GM18526 (cell line): ENCODE results near the gene UBE2L6.
A peak's percentile ranks its signal among the peaks of the same experiment; 100 is the strongest.

Experiments used
- POLR2A ChIP-seq: IDR thresholded peaks from 3 replicates; pipeline ENCODE4 v1.6.1; 2011; ENCODE audit not compliant: insufficient read length; ENCODE audit errors: extremely low read depth

UBE2L6 gene

DNA sequence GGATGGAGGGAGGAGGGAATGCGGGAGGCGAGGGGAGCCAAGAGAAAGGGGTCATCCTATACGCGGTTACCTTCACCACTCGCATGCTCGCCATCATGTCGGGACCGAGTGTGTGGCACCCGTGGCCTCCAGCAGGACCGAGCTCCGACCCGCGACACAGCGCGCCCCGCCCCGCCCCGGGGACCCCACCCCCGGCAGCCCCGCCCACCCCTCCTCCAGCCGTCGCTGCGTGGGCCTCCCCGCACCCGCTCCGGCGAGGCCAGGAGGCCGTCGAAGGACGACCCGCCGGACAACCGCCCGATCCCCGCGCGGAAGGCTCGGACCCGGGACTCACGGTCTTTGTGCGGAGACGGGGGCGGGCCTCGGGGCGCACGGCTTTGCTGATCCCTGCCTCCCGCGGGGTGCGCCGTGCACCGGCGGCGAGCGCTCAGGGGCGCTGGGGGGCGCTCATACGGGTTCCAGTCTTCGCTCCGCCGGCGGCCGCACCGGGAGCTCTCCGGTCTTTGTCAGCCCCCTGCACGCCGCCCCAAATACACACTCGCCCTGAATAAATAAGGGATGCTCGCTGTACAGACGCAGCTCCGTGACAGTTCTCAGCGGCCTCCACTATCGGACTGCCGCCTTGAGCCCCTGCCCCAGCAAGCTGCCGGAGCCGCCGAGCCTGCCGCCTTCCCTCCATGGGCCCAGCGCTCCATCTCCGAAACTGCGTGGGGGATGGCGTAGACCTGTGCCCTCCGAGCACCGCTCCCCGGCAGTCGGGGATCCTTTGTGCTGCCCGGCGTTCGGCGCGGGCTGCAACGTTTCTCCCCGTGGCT is at the start of gene UBE2L6:
Gene UBE2L6, minus strand, starts transcription at position 158 of the 815 bp plus-strand sequence. Its CDS starts 61 bp downstream, at position 97.
- TF ChIP-seq POLR2A = peak; percentile 76

DNA sequence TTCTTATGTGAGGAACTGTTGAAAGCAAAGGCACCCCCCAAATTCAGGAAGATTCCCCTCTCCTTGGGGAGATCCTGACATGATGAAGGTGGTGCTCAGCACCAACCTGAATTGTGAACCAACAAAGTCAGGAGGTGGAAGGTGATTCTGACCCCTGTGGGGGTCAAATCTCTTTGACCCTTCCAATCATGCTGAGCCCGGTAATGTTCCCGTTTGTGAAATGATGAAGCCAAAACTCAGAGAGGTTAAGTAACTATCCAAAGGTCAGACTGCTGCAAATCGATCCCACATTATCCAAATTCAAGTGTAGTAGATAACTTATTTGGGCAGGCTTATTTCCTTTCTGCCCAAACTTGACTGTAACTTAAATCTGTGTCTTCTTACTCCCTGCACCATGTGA is 49.1 kb upstream of the UBE2L6 start:
- TF ChIP-seq POLR2A = no peak

DNA sequence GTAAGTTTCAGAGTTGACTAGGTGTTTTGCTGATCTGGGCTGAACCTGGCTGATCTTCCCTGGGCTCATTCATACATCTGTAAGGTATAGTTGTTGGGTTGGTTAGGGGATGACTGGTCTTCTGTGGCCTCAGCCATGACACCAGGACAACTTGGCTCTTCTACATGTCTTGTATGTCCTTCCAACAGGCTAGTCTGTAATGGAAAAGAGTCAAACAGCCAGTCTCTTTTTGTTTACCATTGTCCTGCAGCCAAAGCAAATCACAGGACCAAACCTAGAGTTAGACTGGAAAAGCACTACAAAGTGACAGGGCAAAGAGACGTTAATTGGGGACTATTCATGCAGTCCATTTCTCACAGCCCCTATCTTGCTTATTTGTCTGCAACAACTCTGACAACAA is 47.8 kb upstream of the UBE2L6 start:
- TF ChIP-seq POLR2A = no peak

DNA sequence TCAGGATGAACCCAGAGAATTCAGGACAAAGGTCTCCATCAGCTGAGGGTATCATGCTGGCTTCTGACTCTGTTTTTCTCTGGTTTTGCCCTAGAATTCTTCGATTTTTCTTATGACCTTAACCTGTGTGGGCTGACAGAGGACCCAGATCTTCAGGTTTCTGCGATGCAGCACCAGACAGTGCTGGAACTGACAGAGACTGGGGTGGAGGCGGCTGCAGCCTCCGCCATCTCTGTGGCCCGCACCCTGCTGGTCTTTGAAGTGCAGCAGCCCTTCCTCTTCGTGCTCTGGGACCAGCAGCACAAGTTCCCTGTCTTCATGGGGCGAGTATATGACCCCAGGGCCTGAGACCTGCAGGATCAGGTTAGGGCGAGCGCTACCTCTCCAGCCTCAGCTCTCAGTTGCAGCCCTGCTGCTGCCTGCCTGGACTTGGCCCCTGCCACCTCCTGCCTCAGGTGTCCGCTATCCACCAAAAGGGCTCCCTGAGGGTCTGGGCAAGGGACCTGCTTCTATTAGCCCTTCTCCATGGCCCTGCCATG is 46.8 kb upstream of the UBE2L6 start:
- no peak for TF ChIP-seq POLR2A

DNA sequence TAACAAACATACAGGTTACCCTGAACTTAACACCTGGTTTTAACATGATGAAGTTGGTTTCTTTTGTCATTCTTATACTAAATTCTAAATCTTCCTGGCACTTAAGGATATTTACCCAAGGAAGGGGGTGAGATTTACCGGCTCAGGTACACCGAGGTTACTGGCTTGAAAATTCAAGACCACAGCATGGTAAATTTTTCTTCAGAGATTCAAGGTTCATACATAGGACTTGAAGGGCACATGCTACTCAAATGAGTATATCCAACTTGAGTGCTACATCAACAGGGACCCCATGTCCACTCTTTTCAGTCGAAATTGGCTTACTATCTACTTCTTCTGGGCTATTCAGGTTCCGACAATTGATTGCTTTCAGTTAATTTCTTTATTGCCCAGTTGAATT is 42.7 kb upstream of the UBE2L6 start:
- TF ChIP-seq POLR2A = no peak

DNA sequence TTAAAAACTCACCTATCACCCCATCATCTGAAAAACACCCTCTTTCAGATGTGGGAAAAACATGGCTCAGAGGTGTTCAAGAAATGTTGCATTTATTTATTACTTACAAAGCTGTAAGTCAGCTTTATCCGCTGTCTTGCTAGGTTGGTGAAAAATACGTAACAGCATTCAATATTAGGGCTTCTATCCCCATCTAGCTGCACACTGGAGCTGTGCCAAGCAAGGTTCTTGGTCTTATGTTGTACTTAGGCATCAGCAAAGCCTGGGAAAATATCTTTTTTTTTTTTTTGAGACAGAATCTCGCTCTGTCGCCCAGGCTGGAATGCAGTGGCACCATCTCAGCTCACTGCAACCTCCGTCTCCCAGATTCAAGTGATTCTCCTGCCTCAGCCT is 37.6 kb upstream of the UBE2L6 start:
- no peak for TF ChIP-seq POLR2A

DNA sequence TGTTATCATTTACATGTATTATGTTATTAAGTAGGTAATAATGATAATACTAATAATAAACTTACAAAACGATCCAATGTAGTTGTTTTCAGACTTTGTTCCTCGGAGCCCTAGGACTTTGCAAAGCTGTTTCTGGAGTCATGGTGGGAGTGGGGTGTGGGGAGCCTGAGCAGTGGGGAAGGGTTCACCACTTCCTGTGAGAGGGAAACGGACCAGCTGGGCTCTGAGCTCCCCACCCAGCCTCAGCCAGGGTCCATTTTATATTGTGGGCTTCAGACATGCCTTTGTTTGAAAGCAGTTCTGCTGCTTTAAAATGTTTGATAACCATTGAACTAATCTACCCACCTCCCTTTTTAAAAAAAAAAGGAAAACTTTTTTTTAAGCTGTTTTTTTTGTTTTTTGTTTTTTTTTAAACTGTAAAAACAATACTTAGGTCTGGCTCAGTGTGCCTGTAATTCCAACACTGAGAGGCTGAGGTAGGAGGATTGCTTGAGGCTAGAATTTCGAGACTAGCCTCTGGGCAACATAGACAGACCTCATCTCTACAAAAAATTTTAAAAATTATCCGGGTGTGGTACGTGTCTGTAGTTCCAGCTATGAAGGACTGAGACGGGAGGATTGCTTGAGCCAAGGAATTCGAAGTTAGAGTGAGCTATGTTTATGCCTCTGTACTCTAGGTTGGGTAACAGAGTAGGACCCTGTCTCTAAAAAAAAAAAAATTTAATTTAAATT is 37.0 kb upstream of the UBE2L6 start:
- TF ChIP-seq POLR2A = no peak

DNA sequence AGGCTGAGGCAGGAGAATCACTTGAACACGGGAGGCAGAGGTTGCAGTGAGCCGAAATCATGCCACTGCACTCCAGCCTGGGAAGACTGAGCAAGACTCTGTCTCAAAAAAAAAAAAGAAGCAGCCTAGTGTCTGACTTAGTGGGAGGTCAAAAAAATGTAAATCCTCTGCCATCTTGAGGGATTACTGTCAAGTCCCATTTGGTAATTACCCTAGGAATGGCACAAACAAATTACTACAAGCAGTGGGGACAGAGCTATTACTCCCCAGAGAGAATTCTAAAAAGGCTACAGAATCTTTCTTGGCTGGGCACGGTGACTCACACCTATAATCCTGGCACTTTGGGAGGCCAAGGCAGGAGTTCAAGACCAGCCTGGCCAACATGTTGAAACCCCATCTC is 33.8 kb upstream of the UBE2L6 start:
- no peak for TF ChIP-seq POLR2A

DNA sequence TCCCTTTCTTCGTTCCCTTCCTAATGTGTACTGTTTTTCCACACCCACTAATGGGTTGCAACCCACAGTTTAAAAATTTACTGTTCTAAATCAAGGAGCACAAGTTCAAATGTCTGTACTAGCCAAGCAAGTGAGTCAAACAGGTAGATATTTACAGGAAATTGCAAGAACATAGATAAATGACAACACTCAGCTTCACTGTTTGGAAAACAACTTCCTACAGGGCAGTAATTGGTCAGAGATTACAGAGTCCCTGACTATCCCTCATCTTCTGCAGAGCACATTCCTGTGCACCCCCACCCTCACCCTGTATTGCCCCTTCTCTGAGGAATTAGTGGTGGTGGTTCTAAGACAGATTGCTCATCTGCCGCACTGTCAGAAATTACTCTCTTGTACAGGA is 31.9 kb upstream of the UBE2L6 start:
- no peak for TF ChIP-seq POLR2A

DNA sequence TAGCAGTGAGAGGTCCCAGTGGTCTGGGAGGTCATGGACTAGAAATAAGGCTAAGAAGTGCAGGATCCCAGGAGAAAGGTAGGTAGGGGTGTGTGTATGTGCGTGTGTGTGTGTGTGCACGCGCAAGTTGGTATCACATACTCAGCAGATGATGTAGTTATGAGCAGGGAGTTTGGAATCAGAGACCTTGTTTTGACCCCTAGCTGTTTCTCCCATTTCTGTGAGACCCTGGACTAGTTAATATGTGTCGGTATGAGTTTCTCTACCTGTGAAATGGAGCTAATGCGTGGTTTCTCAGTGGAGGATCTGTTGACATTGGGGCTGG is 31.3 kb upstream of the UBE2L6 start:
- TF ChIP-seq POLR2A = no peak

DNA sequence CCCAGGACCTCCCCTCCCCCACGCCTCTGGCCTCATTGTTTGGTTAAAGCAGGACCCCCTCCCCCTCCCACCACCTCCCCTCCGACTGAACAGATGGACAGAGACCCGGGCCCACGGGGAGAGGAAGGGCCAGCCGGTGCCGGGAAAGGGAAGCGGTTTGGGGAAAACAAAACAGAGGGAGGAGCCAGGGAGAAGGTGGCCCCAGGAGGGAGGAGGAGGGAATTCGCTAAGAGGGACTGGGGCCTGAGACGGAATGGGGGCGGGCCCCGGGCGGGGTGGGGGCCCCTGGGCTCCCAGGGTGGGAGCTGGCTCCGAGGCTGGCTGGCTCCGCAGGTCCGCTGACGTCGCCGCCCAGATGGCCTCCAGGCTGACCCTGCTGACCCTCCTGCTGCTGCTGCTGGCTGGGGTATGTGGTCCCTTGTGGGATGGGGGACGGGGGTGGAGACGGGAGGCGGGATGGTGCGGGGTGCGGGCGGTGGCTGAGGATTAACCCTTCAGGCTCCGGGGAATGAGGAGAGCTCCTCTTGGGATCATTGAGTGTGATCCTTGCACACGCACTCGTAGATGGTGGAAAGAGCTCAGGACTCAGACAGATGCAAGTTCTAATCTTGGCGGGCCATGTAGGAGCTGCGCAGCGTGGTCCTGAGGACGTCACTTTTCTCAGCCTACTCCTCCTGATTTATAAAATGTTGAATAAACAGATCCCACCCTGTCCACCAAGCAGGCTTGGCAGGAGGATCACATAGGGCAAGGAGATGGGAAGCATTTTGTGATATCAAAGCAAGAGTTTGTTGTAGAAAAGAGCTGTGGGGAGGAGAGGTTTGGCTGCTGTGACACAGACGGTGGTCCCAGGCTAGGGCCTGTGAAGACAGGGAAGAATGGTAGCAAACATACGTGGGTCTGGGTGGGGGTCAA is 30.7 kb upstream of the UBE2L6 start:
- TF ChIP-seq POLR2A = no peak

DNA sequence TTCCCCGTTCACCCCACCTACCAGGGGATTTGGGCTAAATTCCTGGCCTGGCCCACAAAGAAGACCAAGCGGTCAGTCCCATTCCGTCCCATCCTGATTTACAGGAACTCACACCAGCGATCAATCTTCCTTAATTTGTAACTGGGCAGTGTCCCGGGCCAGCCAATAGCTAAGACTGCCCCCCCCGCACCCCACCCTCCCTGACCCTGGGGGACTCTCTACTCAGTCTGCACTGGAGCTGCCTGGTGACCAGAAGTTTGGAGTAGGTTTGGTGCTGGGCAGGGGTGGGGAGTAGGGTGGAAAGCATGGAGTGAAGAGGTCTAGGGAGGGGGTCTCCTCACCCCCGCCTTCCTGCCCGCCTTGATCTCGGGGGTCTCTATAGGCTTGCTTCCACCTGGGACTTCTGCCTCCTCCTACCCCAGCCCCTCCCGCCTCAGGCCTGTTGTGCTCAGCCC is 30.0 kb upstream of the UBE2L6 start, which contains the start of gene SERPING1:
Gene SERPING1, plus strand, starts transcription at position 225 of the 455 bp plus-strand sequence. CDS start 586 bp downstream, outside the sequence.
- no peak for TF ChIP-seq POLR2A

DNA sequence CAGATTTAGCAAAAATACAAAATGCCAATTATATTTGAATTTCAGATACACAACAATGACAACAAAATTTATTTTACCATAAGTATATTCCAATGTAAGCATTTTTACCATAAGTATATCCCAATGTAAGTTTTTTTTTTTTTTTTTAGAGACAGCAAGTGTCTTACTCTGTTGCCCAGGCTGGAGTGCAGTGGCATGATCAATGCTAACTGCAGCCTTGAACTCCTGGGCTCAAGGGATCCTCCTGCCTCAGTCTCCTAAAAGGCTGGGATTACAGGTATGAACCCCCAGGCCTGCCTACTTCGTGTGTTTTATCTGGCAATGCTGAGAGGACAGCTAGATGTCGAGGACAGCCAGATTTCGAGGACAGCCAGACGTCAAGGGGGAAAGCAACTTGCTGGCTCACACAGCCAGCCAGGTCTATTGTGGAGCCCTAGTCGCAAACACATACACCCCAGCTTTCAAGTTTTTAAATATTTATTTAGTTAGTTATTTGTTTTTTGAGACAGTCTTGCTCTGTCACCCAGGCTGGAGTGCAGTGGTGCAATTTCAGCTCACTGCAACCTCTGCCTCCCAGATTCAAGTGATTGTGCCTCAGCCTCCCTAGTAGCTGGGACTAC is 28.9 kb upstream of the UBE2L6 start:
- no peak for TF ChIP-seq POLR2A

DNA sequence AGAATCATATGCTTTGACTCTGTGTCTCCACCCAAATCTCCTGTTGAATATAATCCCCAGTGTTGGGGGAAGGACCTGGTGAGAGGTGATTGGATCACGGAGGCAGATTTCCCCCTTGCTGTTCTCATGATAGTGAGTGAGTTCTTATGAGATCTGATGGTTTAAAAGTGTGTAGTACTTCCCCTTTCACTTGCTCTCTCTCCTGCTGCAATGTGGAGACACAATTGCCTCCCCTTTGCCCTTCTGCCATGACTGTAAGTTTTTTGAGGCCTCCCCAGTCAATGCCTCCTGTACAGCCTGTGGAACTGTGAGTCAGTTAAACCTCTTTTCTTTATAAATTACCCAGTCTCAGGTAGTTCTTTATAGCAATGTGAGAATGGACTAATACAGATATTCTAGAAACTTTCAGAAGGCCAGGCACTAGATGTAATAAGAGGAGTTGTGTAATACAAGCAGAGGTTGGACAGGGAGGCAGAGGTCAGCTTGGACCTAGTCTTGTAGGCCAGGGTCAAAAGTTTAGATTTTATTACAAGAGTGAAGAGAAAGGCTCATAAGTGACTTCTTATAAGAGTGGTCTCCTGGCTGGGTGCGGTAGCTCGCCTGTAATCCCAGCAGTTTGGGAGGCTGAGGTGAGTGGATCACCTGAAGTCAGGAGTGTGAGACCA is 20.7 kb upstream of the UBE2L6 start:
- no peak for TF ChIP-seq POLR2A

DNA sequence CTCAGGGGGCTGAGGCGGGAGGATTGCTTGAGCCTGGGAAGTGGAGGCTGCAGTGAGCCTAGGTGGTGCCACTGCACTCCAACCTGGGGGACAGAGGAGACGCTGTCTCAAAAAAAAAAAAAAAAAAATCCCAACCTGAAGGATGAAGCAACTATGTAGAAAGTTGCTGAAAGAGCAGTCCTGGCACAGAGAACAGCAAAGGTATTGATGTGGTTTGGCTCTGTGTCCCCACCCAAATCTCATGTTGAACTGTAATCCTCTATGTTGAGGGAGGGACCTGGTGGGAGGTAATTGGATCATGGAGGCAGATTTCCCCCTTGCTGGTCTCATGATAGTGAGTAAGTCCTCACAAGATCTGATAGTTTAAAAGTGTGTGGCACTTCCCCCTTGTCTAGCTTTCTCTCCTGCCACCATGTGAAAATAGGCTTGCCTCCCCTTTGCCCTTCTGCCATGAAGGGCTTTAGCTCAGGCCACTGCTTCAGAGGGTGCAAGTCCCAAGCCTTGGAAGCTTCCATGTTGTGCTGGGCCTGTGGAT is 19.3 kb upstream of the UBE2L6 start:
- no peak for TF ChIP-seq POLR2A
